Testis (tissue), 2 donors: ENCODE results near the gene SCIN.

Experiments
- CTCF ChIP-seq, 3 experiments: fragments of 450-650 bp in 2 of 3; fragments of 200-600 bp in 1 of 3; sonication (generic) in 1 of 3; IDR thresholded peaks; one replicate each; pipeline ENCODE4 v1.5.1; 2016 to 2019; ENCODE audit warnings: antibody characterized with exemption in 3 of 3, mild to moderate bottlenecking in 2 of 3, moderate library complexity in 1 of 3
- POLR2A ChIP-seq: fragments of 450-650 bp; IDR thresholded peaks from one replicate; pipeline ENCODE4 v1.6.1; 2017; ENCODE audit warnings: antibody characterized with exemption, mild to moderate bottlenecking, moderate library complexity

- TF ChIP-seq CTCF (IDR thresholded peaks at IDR 0.05) (no peak), POLR2A (no peak)
Measured at GRCh38 chr7:12569673-12570072, 847 bp upstream of the SCIN start.
